ENCODE data around the gene TRAPPC10. TPM values are rescaled to one million over a fixed set of nuclear protein-coding genes. Genes with fewer than 3 reads are reported as not detected.
A peak's percentile ranks its signal among the peaks of the same experiment; 100 is the strongest.

The TRAPPC10 gene
- total RNA-seq, 4 donors from 2014 or later: 17.9 to 32.9 (median 23.1) TPM

DNA sequence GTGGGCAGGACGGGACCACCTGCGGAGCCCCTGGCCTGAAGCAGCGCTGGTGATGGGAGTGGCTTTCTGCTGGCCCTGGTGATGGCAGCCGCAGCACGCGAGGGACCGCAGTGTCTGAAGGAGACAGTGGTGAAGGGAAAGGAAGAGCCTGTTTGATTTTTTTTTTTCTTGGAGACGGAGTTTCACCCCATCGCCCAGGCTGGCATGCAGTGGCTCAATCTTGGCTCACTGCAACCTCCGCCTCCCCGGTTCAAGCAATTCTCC, 40.2 kb upstream of the TRAPPC10 start:
- no peaks in the 10 kb centered on the region for H3K9me3 ChIP-seq
- DNase-seq (no peak), ATAC-seq (no peak)
- in situ Hi-C loops (cut with MboI; ENCODE audit: low sequenced_read_pairs in 4 of 4) (no loop called here), intact Hi-C loops (cut with DNase I; ENCODE audit: low total_unique reads) (no loop called here)
- H3K4me3 ChIP-seq: no peak overlapping the region
- no peaks in the 10 kb centered on the region for H3K27me3 ChIP-seq
- peak overlapping the region; percentile 44 to 84 (median 78) for H3K27ac ChIP-seq
- peaks cover 0 to 25% of the 10 kb centered on the region in 2 donors for H3K36me3 ChIP-seq
- H3K4me1 ChIP-seq: peaks cover 0 to 16% of the 10 kb centered on the region in 2 donors
- TF ChIP-seq POLR2A (IDR thresholded peaks at IDR 0.05): no peak
- TF ChIP-seq, protein P1, sequence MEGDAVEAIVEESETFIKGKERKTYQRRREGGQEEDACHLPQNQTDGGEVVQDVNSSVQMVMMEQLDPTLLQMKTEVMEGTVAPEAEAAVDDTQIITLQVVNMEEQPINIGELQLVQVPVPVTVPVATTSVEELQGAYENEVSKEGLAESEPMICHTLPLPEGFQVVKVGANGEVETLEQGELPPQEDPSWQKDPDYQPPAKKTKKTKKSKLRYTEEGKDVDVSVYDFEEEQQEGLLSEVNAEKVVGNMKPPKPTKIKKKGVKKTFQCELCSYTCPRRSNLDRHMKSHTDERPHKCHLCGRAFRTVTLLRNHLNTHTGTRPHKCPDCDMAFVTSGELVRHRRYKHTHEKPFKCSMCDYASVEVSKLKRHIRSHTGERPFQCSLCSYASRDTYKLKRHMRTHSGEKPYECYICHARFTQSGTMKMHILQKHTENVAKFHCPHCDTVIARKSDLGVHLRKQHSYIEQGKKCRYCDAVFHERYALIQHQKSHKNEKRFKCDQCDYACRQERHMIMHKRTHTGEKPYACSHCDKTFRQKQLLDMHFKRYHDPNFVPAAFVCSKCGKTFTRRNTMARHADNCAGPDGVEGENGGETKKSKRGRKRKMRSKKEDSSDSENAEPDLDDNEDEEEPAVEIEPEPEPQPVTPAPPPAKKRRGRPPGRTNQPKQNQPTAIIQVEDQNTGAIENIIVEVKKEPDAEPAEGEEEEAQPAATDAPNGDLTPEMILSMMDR (IDR thresholded peaks at IDR 0.05 in 4 of 5, conservative IDR thresholded peaks at IDR 0.05 in 1 of 5): no peak

DNA sequence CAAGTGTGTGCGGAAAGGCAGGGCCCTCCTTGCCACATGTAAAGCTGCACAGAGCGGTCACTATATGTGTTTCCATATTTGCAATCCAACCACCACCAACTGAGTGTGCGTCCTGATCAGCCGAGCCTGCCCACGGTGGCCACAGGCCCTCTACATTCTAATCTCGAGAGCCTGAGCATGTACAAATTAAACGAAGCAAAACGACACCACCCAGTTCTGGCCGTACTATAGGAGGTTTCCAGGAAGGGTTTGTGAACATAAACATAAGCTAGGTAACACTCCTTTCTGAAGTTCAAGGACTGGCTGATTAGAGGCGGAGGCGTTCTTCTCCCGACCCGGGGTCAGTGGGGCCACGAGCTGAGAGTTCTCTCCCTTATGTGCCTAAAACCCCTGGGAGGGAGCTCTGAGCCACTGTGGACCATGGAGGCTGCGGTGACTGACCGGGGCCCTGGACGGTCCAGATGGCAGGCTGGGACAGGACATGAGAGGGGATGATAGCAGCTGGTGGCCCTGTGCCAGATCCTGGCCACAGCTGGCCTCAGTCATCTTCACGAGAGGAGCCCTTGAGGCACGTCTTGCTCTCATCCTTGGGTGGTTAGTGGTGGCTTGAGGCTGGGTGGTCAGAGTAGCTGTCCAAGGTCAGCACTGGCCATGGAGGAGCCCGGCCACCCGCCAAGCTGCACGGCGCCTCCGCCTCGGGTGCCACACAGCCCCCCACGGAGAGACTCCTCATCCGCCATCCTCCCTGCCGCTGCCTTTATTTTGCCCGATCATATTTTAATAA, 39.1 kb upstream of the TRAPPC10 start:
- ATAC-seq (no peak), DNase-seq (no peak)
- no peaks in the 10 kb centered on the region for H3K9me3 ChIP-seq
- intact Hi-C loops (cut with DNase I; ENCODE audit: low total_unique reads): no loop called here
- in situ Hi-C loops (cut with MboI; ENCODE audit: low sequenced_read_pairs in 4 of 4): no loop called here
- H3K27me3 ChIP-seq: no peaks in the 10 kb centered on the region
- H3K36me3 ChIP-seq: peaks cover 0 to 28% of the 10 kb centered on the region in 2 donors
- no peak for TF ChIP-seq POLR2A (IDR thresholded peaks at IDR 0.05)
- TF ChIP-seq, protein P1 (IDR thresholded peaks at IDR 0.05 in 4 of 5, conservative IDR thresholded peaks at IDR 0.05 in 1 of 5): no peak
- no peak overlapping the region for H3K4me3 ChIP-seq
- peaks cover 0 to 16% of the 10 kb centered on the region in 2 donors for H3K4me1 ChIP-seq
- H3K27ac ChIP-seq: peak overlapping the region; percentile 10 to 77 (median 26)

DNA sequence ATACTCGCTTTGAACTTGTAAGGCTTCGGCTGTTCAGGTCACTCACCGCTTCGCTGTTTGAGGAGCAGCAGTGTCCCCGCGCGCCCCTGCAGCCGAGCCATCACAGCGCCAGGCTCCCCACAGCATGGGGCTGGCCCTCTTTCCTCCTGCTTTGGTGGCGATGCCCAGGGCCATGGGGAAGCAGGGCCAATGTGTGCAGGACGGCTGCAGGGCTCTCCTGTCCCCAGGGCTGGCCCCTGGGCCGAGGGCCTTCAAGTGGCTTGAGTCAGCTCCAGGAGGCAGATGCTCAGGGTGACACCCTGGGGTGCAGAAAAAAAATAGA, 38.5 kb upstream of the TRAPPC10 start:
- DNase-seq (no peak), ATAC-seq (no peak)
- in situ Hi-C loops (cut with MboI; ENCODE audit: low sequenced_read_pairs in 4 of 4): no loop called here
- H3K27ac ChIP-seq: peak overlapping the region in 2 of 4 donors; percentile 10 to 77
- no peaks in the 10 kb centered on the region for H3K27me3 ChIP-seq
- H3K4me3 ChIP-seq: no peak overlapping the region
- TF ChIP-seq POLR2A (IDR thresholded peaks at IDR 0.05): no peak
- TF ChIP-seq, protein P1 (IDR thresholded peaks at IDR 0.05 in 4 of 5, conservative IDR thresholded peaks at IDR 0.05 in 1 of 5): no peak
- peaks cover 0 to 16% of the 10 kb centered on the region in 2 donors for H3K4me1 ChIP-seq
- no peaks in the 10 kb centered on the region for H3K9me3 ChIP-seq
- H3K36me3 ChIP-seq: peaks cover 0 to 32% of the 10 kb centered on the region in 2 donors
- intact Hi-C loops (cut with DNase I; ENCODE audit: low total_unique reads): no loop called here

DNA sequence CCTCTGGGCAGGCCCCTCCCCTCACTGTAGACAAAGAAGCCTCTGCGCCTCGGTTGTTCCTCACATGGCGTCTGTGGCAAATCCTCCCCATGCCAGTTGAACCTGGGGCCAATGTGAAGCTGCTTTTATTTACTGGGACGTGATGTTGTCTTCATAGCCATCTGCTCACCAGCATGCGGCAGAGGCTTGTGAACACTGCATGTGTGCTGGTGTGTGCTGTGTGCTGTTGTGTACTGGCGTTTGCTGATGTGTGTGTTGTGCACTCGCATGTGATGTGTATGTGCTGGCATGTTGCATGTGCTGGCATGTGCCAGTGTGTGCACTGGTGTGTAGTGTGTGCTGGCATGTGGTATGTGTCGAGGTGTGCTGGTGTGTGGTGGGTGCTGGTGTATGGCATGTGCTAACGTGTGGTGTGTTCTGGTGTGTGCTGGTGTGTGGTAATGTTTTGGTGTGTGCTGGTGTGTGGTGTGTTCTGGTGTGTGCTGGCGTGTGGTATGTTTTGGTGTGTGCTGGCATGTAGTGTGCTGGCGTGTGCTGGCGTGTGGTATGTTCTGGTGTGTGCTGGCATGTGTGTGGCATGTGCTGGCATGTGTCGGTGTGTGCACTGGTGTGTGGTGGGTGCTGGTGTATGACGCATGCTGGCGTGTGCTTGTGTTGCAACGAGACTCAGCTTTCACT, 37.2 kb upstream of the TRAPPC10 start:
- DNase-seq (no peak), ATAC-seq (no peak)
- in situ Hi-C loops (cut with MboI; ENCODE audit: low sequenced_read_pairs in 4 of 4): no loop called here
- H3K36me3 ChIP-seq: peaks cover 0 to 21% of the 10 kb centered on the region in 2 donors
- no peaks in the 10 kb centered on the region for H3K27me3 ChIP-seq
- no peak overlapping the region for H3K4me3 ChIP-seq
- intact Hi-C loops (cut with DNase I; ENCODE audit: low total_unique reads): loop anchor here (1.0 kb wide), 2 partner anchors 36 to 163 kb away; no protein-coding TSS in a partner anchor
- peak overlapping the region in 2 of 4 donors; percentile 15 to 24 for H3K27ac ChIP-seq
- no peak for TF ChIP-seq POLR2A (IDR thresholded peaks at IDR 0.05)
- TF ChIP-seq, protein P1 (IDR thresholded peaks at IDR 0.05 in 4 of 5, conservative IDR thresholded peaks at IDR 0.05 in 1 of 5): no peak
- peaks cover 0 to 16% of the 10 kb centered on the region in 2 donors for H3K4me1 ChIP-seq
- no peaks in the 10 kb centered on the region for H3K9me3 ChIP-seq
